Activated naive CD8-positive, alpha-beta T cell treated with anti-CD3 and anti-CD28 coated beads, Interleukin-2, amount 50 U/mL, for 24 hours (primary cell): ENCODE measurements around the gene GORASP2.
"Not testable (repeated sequence)": the region's sequence is repeated elsewhere in the genome, so short reads cannot be mapped to it uniquely, and the experiment has no call there.

Experiments used
- ATAC-seq: fragments of 150-1000 bp; cut with Tn5 transposase; one replicate; pipeline ENCODE4 v1.10.0; 2021
- DNase-seq: peaks from one replicate; pipeline ENCODE4 v3.0.0; 2021
- H3K27ac Mint-ChIP-seq: one replicate; pipeline ENCODE4 v1.8.0; 2021; ENCODE audit warnings: mild to moderate bottlenecking, mixed read lengths
- H3K27me3 Mint-ChIP-seq: one replicate; pipeline ENCODE4 v1.8.0; 2021; ENCODE audit warnings: mixed read lengths
- H3K36me3 Mint-ChIP-seq: one replicate; pipeline ENCODE4 v1.8.0; 2021; ENCODE audit warnings: low read depth, mixed read lengths
- H3K4me1 Mint-ChIP-seq: one replicate; pipeline ENCODE4 v1.8.0; 2021; ENCODE audit warnings: mixed read lengths
- H3K4me3 Mint-ChIP-seq: one replicate; pipeline ENCODE4 v1.8.0; 2021; ENCODE audit warnings: mild to moderate bottlenecking, moderate library complexity, mixed read lengths
- H3K9me3 Mint-ChIP-seq: one replicate; pipeline ENCODE4 v1.8.0; 2021; ENCODE audit warnings: mixed read lengths

Gene GORASP2

DNA sequence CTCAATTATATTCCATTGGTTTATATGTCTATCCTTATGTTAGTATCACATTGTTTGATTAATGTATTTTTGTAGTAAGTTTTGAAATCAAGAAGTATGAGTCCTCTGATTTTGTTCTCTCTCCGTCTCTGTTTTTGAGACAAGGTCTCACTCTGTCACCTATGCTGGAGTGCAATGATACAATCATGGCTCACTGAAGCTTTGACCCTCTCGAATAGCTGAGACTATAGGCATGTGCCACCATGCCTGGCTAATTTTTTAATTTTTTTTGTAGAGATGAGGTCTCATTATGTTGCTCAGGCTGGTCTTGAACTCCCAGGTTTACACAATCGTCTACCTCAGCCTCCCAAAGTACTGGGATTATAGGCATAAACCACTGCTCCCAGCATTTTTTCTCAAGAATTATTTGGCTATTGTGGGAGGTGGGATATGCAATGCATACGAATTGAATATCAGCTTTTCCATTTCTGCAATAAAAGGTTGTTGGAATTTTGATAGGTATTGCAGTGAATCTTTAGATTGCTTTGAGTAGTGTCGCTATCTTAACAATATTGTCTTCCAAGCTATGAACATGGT lies 17.7 kb upstream of the GORASP2 start:
- Mint-ChIP-seq H3K27me3 (no peaks in the 10 kb centered on the region), H3K9me3 (peaks cover 47% of the 10 kb centered on the region), H3K27ac (no peak overlapping the region), H3K36me3 (peaks cover 15% of the 10 kb centered on the region), H3K4me1 (no peaks in the 10 kb centered on the region), H3K4me3 (no peak overlapping the region)
- ATAC-seq, result no peak
- DNase-seq, result no peak

DNA sequence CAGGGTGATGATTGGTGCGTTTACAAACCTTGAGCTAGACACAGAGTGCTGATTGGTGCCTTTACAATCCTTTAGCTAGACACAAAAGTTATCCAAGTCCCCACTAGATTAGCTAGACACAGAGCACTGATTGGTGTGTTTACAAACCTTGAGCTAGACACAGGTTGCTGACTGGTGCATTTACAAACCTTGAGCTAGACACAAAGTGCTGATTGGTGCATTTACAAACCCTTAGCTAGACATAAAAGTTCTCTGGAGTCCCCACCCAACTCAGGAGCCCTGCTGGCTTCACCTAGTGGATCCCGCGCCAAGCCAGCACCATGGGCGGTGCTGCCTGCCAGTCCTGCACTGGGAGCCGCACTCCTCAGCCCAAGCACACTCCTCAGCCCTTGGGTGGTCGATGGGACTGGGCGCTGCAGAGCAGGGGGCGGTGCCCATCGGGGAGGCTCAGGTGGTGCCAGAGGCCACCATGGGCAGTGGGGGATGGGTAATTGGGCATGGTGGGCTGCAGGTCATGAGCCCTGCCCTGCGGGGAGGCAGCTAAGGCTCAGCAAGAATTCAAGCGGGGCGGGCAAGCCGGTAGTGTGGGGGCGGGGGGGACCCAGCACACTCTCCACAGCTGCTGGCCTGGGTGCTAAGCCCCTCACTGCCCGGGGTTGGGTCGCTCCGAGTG lies 13.9 kb upstream of the GORASP2 start:
- Mint-ChIP-seq H3K9me3 (peaks cover 46% of the 10 kb centered on the region), H3K36me3 (peaks cover 16% of the 10 kb centered on the region)
- DNase-seq, H3K4me3 Mint-ChIP-seq, H3K27ac Mint-ChIP-seq, H3K27me3 Mint-ChIP-seq, H3K4me1 Mint-ChIP-seq, ATAC-seq: not testable (repeated sequence)

DNA sequence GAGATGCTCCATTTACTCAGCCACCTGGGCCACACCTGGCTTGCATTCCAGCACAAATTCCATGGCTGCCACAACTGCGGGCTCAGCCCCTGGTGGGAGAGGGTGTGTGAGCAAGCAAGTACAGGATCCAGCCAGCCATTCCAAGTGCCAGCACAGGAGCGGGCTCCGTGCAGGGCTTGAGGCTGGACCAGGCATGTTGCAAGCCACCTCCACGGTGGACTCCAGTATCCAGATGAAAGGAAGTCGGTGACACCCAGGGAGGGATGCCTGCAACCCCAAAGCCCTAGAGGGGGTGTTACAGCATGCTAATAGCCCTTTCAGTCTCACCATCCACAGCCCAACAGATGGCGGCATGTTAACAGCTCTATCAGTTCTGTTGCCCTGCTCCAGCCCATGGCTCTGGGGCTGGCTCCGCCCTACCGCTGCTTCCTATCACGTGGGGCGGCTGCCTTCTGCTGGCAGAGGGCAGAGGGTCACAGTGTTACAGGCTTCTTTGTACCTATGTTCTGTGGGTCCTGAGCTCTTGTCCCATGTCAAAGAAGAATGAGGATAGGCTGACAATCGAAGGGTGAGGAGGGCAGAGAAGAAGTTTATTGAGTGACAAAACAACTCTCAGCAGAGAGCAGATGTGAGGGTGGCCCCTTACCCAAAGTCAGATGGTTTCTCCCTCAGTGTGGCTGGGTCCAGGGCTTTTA lies 11.7 kb upstream of the GORASP2 start:
- Mint-ChIP-seq H3K9me3 (peaks cover 31% of the 10 kb centered on the region), H3K36me3 (peaks cover 18% of the 10 kb centered on the region), H3K27me3 (no peaks in the 10 kb centered on the region), H3K4me1 (no peaks in the 10 kb centered on the region), H3K27ac (no peak overlapping the region), H3K4me3 (no peak overlapping the region)
- no peak for ATAC-seq
- DNase-seq, result no peak

DNA sequence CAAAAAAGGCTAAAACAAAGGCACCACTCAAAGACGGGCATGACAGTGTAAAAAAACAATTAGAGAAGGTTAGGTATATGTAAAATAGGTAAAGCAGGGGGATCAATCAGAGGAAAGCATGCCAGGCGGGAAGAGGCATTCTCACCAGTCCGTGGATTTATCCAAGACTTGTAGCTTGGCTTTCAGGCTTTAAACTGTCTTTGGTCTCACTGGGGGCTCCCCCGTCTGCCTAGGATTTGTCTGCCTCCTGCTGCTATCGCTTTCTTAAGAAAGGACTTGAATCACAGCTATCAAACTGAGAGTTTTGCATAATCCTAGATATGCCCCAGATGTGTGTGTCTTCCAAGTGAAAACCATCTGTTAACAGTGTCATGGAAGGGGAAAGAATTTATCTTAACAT lies 11.1 kb upstream of the GORASP2 start:
- peaks cover 27% of the 10 kb centered on the region for H3K9me3 Mint-ChIP-seq
- no peak overlapping the region for H3K4me3 Mint-ChIP-seq
- ATAC-seq (no peak), DNase-seq (no peak)
- H3K4me1 Mint-ChIP-seq, result no peaks in the 10 kb centered on the region
- H3K27ac Mint-ChIP-seq, result no peak overlapping the region
- peaks cover 14% of the 10 kb centered on the region for H3K36me3 Mint-ChIP-seq
- no peaks in the 10 kb centered on the region for H3K27me3 Mint-ChIP-seq

DNA sequence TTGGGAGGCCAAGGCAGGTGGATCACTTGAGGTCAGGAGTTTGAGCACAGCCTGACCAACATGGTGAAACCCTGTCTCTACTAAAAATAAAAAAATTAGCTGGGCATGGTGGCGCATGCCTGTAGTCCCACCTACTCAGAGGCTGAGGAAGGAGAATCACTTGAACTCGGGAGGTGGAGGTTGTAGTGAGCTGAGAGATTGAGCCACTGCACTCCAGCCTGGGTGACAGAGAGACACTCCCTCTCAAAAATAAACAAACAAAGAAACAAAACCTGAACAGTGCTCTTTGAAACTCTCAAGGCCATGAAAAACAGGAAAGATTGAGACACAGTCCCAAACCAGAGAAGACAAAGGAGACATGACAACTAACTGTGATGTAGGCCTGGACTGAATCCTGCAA lies 7.2 kb upstream of the GORASP2 start:
- ATAC-seq, H3K36me3 Mint-ChIP-seq, DNase-seq, H3K4me1 Mint-ChIP-seq, H3K27me3 Mint-ChIP-seq, H3K4me3 Mint-ChIP-seq, H3K27ac Mint-ChIP-seq: not testable (repeated sequence)
- peaks cover 12% of the 10 kb centered on the region for H3K9me3 Mint-ChIP-seq

DNA sequence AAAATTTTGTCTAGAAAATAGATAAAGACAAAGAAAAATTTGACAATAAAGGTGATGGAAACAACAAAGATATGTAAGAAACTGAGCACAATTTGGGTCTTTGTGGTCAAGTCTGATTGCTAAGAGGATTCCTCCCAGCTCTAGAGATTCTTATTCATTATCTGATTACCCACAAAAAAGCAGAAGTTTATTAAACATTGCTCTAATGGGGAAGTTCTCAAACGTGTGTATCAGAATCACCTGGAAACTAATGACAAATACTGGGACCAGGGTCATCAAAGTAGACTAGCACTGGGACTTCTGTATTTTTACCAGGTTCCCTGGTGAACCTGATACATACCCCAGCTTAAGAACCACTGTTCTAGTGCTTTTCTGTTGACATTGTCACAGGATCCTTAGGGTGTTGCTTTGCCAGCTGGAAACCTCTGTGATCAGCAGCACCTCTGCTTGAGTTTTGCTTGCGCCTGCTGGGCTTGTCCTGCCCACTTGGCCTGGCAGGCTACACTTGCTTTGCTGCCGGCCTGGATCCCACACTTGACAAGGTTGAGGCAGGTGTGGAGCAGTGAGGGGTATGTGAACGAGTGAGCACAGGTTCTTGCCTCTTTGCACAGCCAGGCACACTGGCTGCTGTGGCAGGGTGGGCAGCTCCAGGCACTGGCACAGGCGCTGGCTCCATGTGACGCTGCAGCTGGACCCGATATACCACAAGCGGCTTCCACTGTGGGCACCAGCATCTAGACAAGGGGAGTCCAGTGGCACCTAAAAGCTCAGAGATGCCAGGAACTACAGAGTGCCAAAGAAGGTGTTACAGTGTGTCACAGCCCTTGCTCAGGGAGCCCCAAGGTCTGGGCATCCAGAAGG lies 6.2 kb upstream of the GORASP2 start:
- Mint-ChIP-seq H3K27ac (no peak overlapping the region), H3K27me3 (no peaks in the 10 kb centered on the region), H3K9me3 (peaks cover 6% of the 10 kb centered on the region), H3K4me3 (no peak overlapping the region), H3K36me3 (peaks cover 5% of the 10 kb centered on the region), H3K4me1 (peaks cover 11% of the 10 kb centered on the region)
- ATAC-seq (no peak), DNase-seq (no peak)

DNA sequence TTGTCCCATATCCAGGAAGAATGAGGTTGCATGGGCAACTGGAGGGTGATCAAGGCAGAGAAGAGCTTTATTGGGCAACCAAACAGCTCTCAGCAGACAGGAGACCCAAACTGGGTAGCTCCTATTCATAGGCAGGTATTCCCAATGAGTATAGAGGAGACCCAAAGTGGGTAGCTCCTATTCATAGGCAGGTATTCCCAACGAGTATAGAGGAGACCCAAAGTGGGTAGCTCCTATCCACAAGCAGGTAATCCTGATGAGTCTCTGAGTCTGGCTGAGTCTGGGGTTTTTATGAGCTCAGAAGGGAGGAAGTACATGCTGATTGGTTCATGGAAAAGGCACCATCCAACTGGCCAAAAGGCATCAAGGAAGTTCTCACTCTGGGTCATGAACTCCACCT lies 5.3 kb upstream of the GORASP2 start:
- Mint-ChIP-seq H3K36me3 (peaks cover 5% of the 10 kb centered on the region), H3K4me3 (no peak overlapping the region), H3K27me3 (no peaks in the 10 kb centered on the region), H3K9me3 (peaks cover 3% of the 10 kb centered on the region), H3K27ac (no peak overlapping the region), H3K4me1 (peaks cover 19% of the 10 kb centered on the region)
- DNase-seq (no peak), ATAC-seq (no peak)

DNA sequence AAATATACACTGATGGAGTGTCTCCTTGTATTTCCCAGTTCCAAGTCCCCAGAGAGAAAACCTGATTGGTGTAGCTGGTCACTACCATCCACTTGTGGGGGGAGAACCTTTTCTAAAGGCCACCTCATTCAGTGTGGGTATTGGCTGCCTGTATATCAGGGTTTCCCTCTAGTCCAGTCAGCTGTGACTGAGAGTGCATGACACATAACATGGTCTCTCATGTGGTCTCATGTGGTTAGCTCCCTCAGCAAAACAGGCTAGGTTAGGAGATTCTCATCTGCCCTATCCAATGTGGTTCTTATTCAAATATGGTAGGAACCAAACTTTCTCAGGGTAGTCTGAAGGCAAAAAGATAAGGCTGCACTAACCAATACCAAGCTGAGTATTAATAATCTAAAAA lies 4.1 kb upstream of the GORASP2 start:
- Mint-ChIP-seq H3K9me3 (peaks cover 3% of the 10 kb centered on the region), H3K27me3 (no peaks in the 10 kb centered on the region), H3K4me3 (no peak overlapping the region), H3K4me1 (peaks cover 19% of the 10 kb centered on the region), H3K27ac (no peak overlapping the region), H3K36me3 (peaks cover 7% of the 10 kb centered on the region)
- no peak for DNase-seq
- peak; percentile 17 for ATAC-seq

DNA sequence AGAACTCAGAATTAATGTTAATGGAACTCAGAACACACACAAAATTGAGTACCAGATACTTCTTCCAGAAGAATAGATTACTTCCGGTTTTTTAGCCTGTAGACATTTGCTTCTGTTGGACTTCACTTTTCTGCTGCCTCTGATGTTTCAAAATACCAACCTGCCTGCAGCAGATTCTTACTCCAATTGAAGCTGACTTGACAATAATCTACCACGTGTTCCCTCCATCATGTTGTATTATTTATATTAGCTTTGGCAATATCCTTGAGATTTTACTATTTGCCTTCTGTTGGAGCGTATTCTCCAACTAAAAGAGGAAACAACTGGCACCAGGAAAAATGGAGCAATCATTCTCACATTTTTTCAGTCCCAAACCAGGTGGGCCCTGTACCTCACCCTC lies 3.1 kb upstream of the GORASP2 start:
- Mint-ChIP-seq H3K36me3 (peaks cover 14% of the 10 kb centered on the region), H3K9me3 (peaks cover 3% of the 10 kb centered on the region), H3K27ac (no peak overlapping the region), H3K4me3 (no peak overlapping the region), H3K27me3 (no peaks in the 10 kb centered on the region), H3K4me1 (peaks cover 24% of the 10 kb centered on the region)
- DNase-seq (no peak), ATAC-seq (no peak)

DNA sequence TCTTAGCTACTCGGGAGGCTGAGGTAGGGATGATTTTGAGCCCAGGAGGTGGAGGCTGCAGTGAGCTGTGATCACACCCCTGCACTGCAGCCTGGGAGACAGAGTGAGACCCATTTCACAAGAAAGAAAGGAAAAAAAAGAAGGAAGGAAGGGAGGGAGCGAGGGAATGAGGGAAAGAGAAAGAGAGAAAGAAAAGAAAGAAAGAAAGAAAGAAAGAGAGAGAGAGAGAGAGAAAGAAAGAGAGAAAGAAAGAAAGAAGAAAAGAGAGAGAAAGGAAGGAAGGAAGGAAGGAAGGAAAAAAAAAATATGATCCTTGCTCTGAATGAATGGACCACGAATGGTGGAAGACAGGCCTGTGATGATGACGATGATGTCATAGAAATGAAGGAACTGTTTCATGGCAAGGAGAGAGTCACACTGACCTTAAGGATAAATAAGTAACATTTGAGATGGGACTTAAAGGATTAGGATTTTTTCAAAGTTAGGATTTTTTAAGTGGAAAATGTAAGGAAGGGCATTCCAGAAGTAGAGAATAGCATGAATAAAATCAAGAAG lies 2.2 kb upstream of the GORASP2 start:
- H3K27ac Mint-ChIP-seq, result peak overlapping the region; percentile 54
- no peak for DNase-seq
- H3K4me1 Mint-ChIP-seq, result peaks cover 32% of the 10 kb centered on the region
- H3K36me3 Mint-ChIP-seq, result peaks cover 15% of the 10 kb centered on the region
- no peaks in the 10 kb centered on the region for H3K27me3 Mint-ChIP-seq
- H3K9me3 Mint-ChIP-seq, result peaks cover 3% of the 10 kb centered on the region
- ATAC-seq, result no peak
- no peak overlapping the region for H3K4me3 Mint-ChIP-seq

DNA sequence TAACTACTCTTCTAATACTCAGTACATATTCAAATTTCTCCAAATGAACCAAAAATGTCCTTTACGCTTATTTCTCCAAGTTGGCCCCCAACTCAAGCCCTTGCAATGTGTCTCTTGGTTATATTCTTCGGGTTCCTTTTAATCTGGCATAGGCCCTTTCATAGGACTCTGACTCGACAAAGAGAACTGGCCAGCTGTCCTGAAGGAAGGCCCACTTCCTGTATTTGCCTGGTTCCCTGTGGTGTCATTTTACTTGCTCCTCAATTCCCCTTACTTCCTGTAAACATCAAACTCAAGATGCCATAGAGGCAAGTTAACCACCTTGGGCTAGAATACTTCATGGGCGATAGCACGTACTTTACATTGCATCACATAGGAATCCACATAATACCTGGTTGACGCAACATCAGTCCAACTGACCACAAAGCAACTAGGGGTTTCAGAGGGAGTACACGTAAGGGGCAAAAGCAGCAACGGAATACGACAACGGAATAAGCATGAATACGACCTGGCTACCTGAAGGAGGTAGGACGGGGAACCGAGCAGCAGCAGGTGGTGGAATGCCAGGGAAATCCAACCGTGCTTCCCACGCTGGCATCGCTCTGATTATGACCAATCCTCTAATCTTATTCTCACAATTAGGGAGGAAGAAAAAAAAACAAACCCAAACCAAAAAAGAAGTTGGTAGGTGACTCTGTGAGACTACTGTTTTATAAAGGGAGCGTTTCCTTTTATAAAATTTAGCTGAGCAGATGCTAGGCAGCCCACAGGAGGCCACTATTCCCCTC lies 823 bp upstream of the GORASP2 start:
- H3K27me3 Mint-ChIP-seq, result no peaks in the 10 kb centered on the region
- peak; percentile 15 for DNase-seq
- ATAC-seq, result no peak

DNA sequence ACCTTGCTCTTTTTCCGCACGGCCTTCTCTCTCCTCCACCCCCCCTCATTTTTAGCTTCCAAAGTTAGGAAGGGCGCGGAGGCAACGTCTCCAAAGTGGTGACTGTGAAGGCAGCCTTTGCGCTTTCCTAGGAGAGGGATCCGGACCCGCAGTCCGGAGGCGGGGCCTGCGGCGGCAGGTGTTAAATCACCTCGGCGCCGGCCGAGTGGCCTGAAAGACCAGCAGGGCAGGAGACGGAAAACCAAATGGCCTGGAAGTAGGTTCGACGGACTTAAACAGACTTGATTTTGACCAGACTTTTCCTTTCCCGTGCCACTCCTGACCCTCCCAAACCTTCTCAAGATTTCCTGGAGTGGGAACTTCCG lies 615 bp downstream of the GORASP2 start:
- Mint-ChIP-seq H3K9me3 (peaks cover 2% of the 10 kb centered on the region), H3K27ac (peak overlapping the region; percentile 97), H3K4me3 (peak overlapping the region; percentile 98), H3K4me1 (peaks cover 46% of the 10 kb centered on the region), H3K36me3 (peaks cover 28% of the 10 kb centered on the region), H3K27me3 (no peaks in the 10 kb centered on the region)
- DNase-seq, result peak; percentile 53
- no peak for ATAC-seq

More for the DNA sequence above, 823 bp upstream of the GORASP2 start:
- H3K4me1 Mint-ChIP-seq, result peaks cover 41% of the 10 kb centered on the region
- H3K27ac Mint-ChIP-seq, result peak overlapping the region; percentile 91
- H3K9me3 Mint-ChIP-seq, result peaks cover 3% of the 10 kb centered on the region
- peaks cover 23% of the 10 kb centered on the region for H3K36me3 Mint-ChIP-seq
- peak overlapping the region; percentile 98 for H3K4me3 Mint-ChIP-seq

DNA sequence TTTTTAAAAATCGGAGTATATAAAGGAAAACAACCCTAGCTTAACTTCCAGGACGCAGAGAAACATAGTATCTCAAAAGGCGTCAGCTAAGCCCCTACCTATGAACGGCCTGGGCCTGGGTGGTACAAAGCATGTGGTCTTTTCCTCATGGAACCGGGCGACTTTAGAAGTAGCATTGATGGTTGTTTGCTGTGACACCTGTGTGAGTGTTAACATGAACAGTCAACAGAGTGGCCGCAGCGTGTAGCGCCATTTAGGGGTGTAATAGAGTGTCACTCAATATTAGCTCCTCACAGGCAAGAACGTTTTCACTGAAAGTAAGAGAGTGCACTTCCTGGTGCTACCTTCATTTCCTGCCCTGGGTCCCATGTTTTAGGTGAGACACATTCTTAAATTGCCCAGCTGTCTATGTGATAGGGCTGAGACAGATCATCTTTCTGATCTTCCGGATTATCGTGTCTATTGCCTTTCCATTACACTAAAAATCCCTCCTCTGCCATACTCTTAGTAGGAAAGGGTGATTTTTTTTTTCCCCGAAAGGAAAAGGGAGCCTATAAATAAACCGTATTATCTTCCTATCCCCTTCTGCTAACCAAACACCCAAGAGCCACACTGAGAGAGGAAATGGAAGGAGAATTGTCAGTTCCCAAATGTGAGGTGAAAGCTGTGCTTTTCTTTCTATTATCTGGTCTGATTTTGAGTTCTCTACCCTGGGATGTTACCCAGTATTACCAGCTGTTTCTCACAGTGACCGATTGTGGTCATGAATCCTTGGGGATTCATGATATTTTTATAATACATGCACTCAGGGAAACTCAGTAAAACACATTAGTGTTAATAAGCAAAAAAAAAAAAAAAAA lies 1.3 kb downstream of the GORASP2 start:
- DNase-seq (peak; percentile 50), ATAC-seq (peak; percentile 51)
- Mint-ChIP-seq H3K36me3 (peaks cover 26% of the 10 kb centered on the region), H3K27ac (peak overlapping the region; percentile 97), H3K4me3 (peak overlapping the region; percentile 98), H3K27me3 (no peaks in the 10 kb centered on the region), H3K4me1 (peaks cover 44% of the 10 kb centered on the region), H3K9me3 (no peaks in the 10 kb centered on the region)
